GM20000 (cell line): ENCODE data around the gene EDRF1.

Source experiments
- DNase-seq: peaks from one replicate; pipeline ENCODE4 v3.0.0; 2012; ENCODE audit warnings: low spot score
- CTCF ChIP-seq: IDR thresholded peaks from 2 replicates; pipeline ENCODE4 v1.5.1; 2012; ENCODE audit warnings: mild to moderate bottlenecking, control low read depth; ENCODE audit errors: extremely low read depth, missing control alignments

Gene EDRF1

GRCh38 chr10:125698481-125698998, 21.0 kb upstream of the EDRF1 start:
- no peak for TF ChIP-seq CTCF

GRCh38 chr10:125699562-125700143, 19.9 kb upstream of the EDRF1 start:
- DNase-seq: no peak
- no peak for TF ChIP-seq CTCF

More at GRCh38 chr10:125698481-125698998, 21.0 kb upstream of the EDRF1 start:
- DNase-seq: no peak

- DNase-seq: no peak
- TF ChIP-seq CTCF: no peak
Observed at GRCh38 chr10:125700355-125700911, 19.1 kb upstream of the EDRF1 start.

- DNase-seq: no peak
- no peak for TF ChIP-seq CTCF
Observed at GRCh38 chr10:125707541-125708468, 11.7 kb upstream of the EDRF1 start.

- DNase-seq: no peak
- no peak for TF ChIP-seq CTCF
Observed at GRCh38 chr10:125708971-125709503, 10.5 kb upstream of the EDRF1 start.

GRCh38 chr10:125709553-125710474, 9.7 kb upstream of the EDRF1 start:
- no peak for TF ChIP-seq CTCF
- DNase-seq: no peak
